ENCODE data around the gene LCE3D. TPM values are rescaled to one million over a fixed set of nuclear protein-coding genes. Genes with fewer than 3 reads are reported as not detected.

Gene LCE3D
- total RNA-seq, 1 experiment from 2014 or later, result not detected

GRCh38 chr1:152537496-152537895 lies 42.8 kb downstream of the LCE3D start:
- in situ Hi-C loops (cut with HindIII; ENCODE audit: low pct_unique_long_range_greater_than_20kb, low sequenced_read_pairs) (no loop called here), intact Hi-C loops (cut with micrococcal nuclease; ENCODE audit: unreplicated experiment) (no loop called here)
- Histone ChIP-seq H3K4me3 (ENCODE audit: low read depth in 2 of 2, low read length in 2 of 2) (no peak overlapping the region), H3K27me3 (ENCODE audit: control insufficient read depth, insufficient read depth, low read length) (peaks cover 4% of the 10 kb centered on the region), H3K27ac (ENCODE audit: low read length) (no peak overlapping the region), H3K4me1 (ENCODE audit: control insufficient read depth, insufficient read depth, low read length) (no peaks in the 10 kb centered on the region), H3K36me3 (ENCODE audit: control insufficient read depth, insufficient read depth, low read length) (no peaks in the 10 kb centered on the region), H3K9me3 (ENCODE audit: control insufficient read depth, insufficient read depth, low read depth, low read length) (no peaks in the 10 kb centered on the region)
- ATAC-seq (no peak), DNase-seq (ENCODE audit: low read depth, low spot score) (no peak)
- no peak for TF ChIP-seq SIN3A (IDR thresholded peaks at IDR 0.05; ENCODE audit: borderline replicate concordance, insufficient read depth, low read depth, low read length)
- TF ChIP-seq REST (IDR thresholded peaks at IDR 0.05; ENCODE audit: insufficient read depth in 1 of 2, low read depth in 2 of 2, low read length in 1 of 2), result no peak
- no peak for TF ChIP-seq TCF7L2 (IDR thresholded peaks at IDR 0.05; ENCODE audit: low read depth, low read length)
- no peak for TF ChIP-seq CTCF (IDR thresholded peaks at IDR 0.05)
- TF ChIP-seq POLR2AphosphoS5 (IDR thresholded peaks at IDR 0.05; ENCODE audit: low read depth, low read length), result no peak
- no TSS peak for BruUV-seq (replicated peaks)
- ChIA-PET CTCF (no interaction called here), POLR2A (no interaction called here)

- intact Hi-C loops (cut with micrococcal nuclease; ENCODE audit: unreplicated experiment) (no loop called here), in situ Hi-C loops (cut with HindIII; ENCODE audit: low pct_unique_long_range_greater_than_20kb, low sequenced_read_pairs) (no loop called here)
- DNase-seq (ENCODE audit: low read depth, low spot score) (no peak), ATAC-seq (no peak)
- H3K27ac ChIP-seq (ENCODE audit: low read length), result no peak overlapping the region
- H3K36me3 ChIP-seq (ENCODE audit: control insufficient read depth, insufficient read depth, low read length), result no peaks in the 10 kb centered on the region
- POLR2A ChIA-PET, result no interaction called here
- BruUV-seq (replicated peaks), result no TSS peak
- H3K4me1 ChIP-seq (ENCODE audit: control insufficient read depth, insufficient read depth, low read length), result no peaks in the 10 kb centered on the region
- H3K4me3 ChIP-seq (ENCODE audit: low read depth in 2 of 2, low read length in 2 of 2), result no peak overlapping the region
- peaks cover 4% of the 10 kb centered on the region for H3K27me3 ChIP-seq (ENCODE audit: control insufficient read depth, insufficient read depth, low read length)
- CTCF ChIA-PET, result no interaction called here
- no peak for TF ChIP-seq TCF7L2 (IDR thresholded peaks at IDR 0.05; ENCODE audit: low read depth, low read length)
- no peak for TF ChIP-seq CTCF (IDR thresholded peaks at IDR 0.05)
- no peak for TF ChIP-seq POLR2AphosphoS5 (IDR thresholded peaks at IDR 0.05; ENCODE audit: low read depth, low read length)
- TF ChIP-seq SIN3A (IDR thresholded peaks at IDR 0.05; ENCODE audit: borderline replicate concordance, insufficient read depth, low read depth, low read length), result no peak
- TF ChIP-seq REST (IDR thresholded peaks at IDR 0.05; ENCODE audit: insufficient read depth in 1 of 2, low read depth in 2 of 2, low read length in 1 of 2), result no peak
- H3K9me3 ChIP-seq (ENCODE audit: control insufficient read depth, insufficient read depth, low read depth, low read length), result no peaks in the 10 kb centered on the region
These were observed 44.5 kb downstream of the LCE3D start for GRCh38 chr1:152535774-152536173.

All from Panc1 (cell line).